ENCODE measurements around the gene KRAS. TPM values are rescaled to one million over a fixed set of nuclear protein-coding genes. Genes with fewer than 3 reads are reported as not detected.

KRAS gene
- total RNA-seq, 2 donors from 2014 or later = 5.9 to 8.3 TPM

GRCh38 chr12:25189656-25190055 lies 61.1 kb downstream of the KRAS start:
- no peak for TF ChIP-seq POLR2A (IDR thresholded peaks at IDR 0.05)
- TF ChIP-seq, protein P1, sequence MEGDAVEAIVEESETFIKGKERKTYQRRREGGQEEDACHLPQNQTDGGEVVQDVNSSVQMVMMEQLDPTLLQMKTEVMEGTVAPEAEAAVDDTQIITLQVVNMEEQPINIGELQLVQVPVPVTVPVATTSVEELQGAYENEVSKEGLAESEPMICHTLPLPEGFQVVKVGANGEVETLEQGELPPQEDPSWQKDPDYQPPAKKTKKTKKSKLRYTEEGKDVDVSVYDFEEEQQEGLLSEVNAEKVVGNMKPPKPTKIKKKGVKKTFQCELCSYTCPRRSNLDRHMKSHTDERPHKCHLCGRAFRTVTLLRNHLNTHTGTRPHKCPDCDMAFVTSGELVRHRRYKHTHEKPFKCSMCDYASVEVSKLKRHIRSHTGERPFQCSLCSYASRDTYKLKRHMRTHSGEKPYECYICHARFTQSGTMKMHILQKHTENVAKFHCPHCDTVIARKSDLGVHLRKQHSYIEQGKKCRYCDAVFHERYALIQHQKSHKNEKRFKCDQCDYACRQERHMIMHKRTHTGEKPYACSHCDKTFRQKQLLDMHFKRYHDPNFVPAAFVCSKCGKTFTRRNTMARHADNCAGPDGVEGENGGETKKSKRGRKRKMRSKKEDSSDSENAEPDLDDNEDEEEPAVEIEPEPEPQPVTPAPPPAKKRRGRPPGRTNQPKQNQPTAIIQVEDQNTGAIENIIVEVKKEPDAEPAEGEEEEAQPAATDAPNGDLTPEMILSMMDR (IDR thresholded peaks at IDR 0.05) = no peak
- ATAC-seq = no peak

DNA sequence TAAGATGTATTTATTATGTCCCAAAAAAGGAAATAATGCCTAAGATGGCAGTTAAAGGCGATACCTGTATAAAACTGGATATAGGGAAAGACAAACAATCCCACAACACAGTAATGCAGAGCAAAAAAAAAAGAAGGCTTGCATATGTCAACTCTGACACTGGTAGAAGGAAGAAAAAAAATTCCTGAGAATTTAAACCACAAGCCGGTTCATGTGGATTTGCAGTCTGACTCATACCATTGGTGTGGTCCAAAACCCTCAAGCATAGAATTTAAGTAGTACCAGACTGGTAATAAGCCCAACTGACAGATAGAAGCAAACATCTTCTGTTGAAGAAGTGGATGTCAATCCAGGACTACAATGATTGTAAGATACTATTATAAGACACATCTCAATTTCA lies 62.9 kb downstream of the KRAS start:
- ATAC-seq = no peak
- no peaks in the 10 kb centered on the region for H3K9me3 ChIP-seq
- no peaks in the 10 kb centered on the region for H3K4me1 ChIP-seq
- no peak for DNase-seq
- no peak overlapping the region for H3K4me3 ChIP-seq
- 89 to 96% methylated on average over 2 of the region's 2 CpGs for WGBS, 2 donors
- intact Hi-C loops (cut with DNase I) = no loop called here
- no peaks in the 10 kb centered on the region for H3K27me3 ChIP-seq
- no peak for TF ChIP-seq POLR2A (IDR thresholded peaks at IDR 0.05)
- TF ChIP-seq, protein P1 (IDR thresholded peaks at IDR 0.05) = no peak
- no peak overlapping the region for H3K27ac ChIP-seq
- H3K36me3 ChIP-seq (replicated peaks in 1 of 2; ENCODE audit: insufficient read depth in 1 of 2, low read depth in 2 of 2) = no peaks in the 10 kb centered on the region

More at GRCh38 chr12:25189656-25190055, 61.1 kb downstream of the KRAS start:
- Histone ChIP-seq H3K27me3 (no peaks in the 10 kb centered on the region), H3K27ac (no peak overlapping the region), H3K36me3 (replicated peaks in 1 of 2; ENCODE audit: insufficient read depth in 1 of 2, low read depth in 2 of 2) (no peaks in the 10 kb centered on the region), H3K4me3 (no peak overlapping the region), H3K4me1 (no peaks in the 10 kb centered on the region), H3K9me3 (no peaks in the 10 kb centered on the region)
- intact Hi-C loops (cut with DNase I) = no loop called here
- DNase-seq = no peak

DNA sequence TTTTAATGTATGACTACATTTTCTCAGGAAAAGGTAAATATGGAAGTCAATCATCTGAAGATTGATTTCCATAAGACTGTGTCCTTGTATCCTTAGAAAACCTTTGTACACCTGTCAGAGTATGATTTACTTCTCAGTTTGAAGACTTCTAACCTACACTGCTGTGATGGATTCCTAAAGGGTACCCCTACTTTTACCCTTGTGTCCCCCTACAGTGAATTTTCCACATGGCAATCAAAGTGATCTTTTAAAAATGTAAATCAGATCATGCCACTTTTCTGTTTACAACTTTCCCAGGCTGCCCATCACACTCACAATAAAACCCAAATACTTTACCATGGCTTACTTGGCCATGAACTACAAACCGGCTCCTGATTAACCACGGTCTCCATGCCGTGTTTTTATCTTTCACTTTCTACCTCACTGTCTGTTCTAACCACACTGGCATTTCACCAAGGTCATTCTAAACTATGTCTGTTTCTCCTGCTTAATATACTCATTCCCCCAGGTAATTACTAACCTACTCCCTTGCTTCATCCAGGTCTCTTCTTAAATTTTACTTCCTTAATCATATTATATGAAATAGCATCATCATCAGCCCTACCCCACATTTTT lies 63.8 kb downstream of the KRAS start:
- Histone ChIP-seq H3K4me3 (no peak overlapping the region), H3K27me3 (no peaks in the 10 kb centered on the region), H3K9me3 (no peaks in the 10 kb centered on the region), H3K27ac (no peak overlapping the region), H3K36me3 (replicated peaks in 1 of 2; ENCODE audit: insufficient read depth in 1 of 2, low read depth in 2 of 2) (no peaks in the 10 kb centered on the region), H3K4me1 (no peaks in the 10 kb centered on the region)
- intact Hi-C loops (cut with DNase I) = no loop called here
- no peak for TF ChIP-seq POLR2A (IDR thresholded peaks at IDR 0.05)
- TF ChIP-seq, protein P1 (IDR thresholded peaks at IDR 0.05) = no peak
- DNase-seq = no peak
- ATAC-seq = peak; percentile 63
- WGBS, 2 donors = 8 to 17% methylated on average over 3 of the region's 3 CpGs

GRCh38 chr12:25186038-25186787 lies 64.5 kb downstream of the KRAS start:
- ATAC-seq (no peak), DNase-seq (no peak)
- no peaks in the 10 kb centered on the region for H3K4me1 ChIP-seq
- no peaks in the 10 kb centered on the region for H3K9me3 ChIP-seq
- H3K36me3 ChIP-seq (replicated peaks in 1 of 2; ENCODE audit: insufficient read depth in 1 of 2, low read depth in 2 of 2) = no peaks in the 10 kb centered on the region
- TF ChIP-seq, protein P1 (IDR thresholded peaks at IDR 0.05) = no peak
- TF ChIP-seq POLR2A (IDR thresholded peaks at IDR 0.05) = no peak
- H3K27me3 ChIP-seq = no peaks in the 10 kb centered on the region
- no peak overlapping the region for H3K4me3 ChIP-seq
- H3K27ac ChIP-seq = no peak overlapping the region
- 78 to 87% methylated on average over 4 of the region's 4 CpGs for WGBS, 2 donors
- intact Hi-C loops (cut with DNase I) = no loop called here

Data from body of pancreas (tissue), 4 donors.